ENCODE data around the gene SMAD6.

DNA sequence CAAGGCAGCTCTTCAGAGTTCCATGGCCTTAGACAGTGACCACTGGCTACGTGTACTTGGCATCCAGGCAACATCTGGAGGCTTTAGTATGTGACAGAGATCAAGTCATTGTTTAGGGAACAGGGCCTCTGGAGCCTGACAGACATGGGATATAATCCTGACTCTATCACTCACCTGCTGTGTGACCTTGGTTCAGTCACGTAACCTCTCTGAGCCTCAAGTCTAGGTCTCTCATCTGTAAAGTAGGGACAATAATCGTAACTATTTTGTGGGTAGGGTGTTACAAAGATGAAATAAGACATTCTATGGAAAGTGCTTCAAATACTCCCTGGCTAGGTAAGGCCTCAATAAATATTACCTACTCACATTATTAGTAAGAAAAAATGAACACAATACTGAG, 114.2 kb downstream of the SMAD6 start:
- no peak for TF ChIP-seq CTCF (IDR thresholded peaks at IDR 0.05; ENCODE audit: low read depth, low read length, poor library complexity, severe bottlenecking)
- no peak for TF ChIP-seq EZH2phosphoT487 (IDR thresholded peaks at IDR 0.05; ENCODE audit: borderline replicate concordance, low read length)

Measured in DOHH2 (cell line).